ENCODE data around the gene RNF26.

RNF26 gene

DNA sequence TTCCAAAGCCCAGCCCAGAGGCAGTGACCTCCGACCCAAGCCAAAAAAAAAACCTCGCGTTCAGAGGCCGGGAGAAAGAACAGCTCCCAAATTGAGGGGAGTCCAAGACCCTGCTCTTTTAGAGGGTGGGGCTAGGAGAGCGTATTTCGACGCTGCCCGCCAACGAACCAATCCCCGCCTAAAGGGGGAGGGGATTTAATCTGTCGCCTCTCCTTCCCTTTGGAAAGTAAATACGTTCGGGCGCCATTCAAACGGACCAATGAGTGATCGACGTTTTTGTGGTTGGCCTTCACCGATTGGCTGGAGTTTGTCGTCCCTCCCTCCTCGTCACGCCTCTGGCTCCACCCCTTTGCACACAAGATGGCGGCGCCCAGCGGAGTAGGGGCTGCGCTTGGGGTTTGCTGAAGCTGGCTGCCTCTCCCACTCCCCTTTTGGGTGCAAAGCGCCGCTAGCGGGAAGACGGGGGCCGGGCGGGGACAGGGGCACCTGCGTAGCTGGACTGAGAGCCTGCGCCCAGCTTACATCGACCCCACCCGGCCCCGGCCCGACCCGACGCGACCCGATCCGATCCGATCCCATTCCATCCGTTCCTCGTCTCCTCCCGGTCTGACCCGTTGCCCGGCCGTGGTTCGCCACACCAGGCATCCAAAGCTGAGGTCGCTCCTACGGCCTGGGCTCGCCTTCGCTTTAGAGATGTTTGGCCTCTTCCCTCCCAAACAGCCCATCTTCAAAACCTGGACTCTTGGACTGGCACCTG, at the start of gene RNF26:
RNF26 (plus strand) TSS at position 354 of the 757 bp plus-strand sequence. CDS start 596 bp downstream, outside the sequence.
- peak; percentile 80 to 82 for DNase-seq (ENCODE audit: low read depth in 1 of 2, low spot score in 1 of 2)

GRCh38 chr11:119285431-119285830, 48.9 kb upstream of the RNF26 start:
- no peak for DNase-seq (ENCODE audit: low read depth in 1 of 2, low spot score in 1 of 2)

GRCh38 chr11:119288219-119288618, 46.1 kb upstream of the RNF26 start:
- DNase-seq (ENCODE audit: low read depth in 1 of 2, low spot score in 1 of 2): no peak

GRCh38 chr11:119290894-119291497, 43.3 kb upstream of the RNF26 start:
- no peak for DNase-seq (ENCODE audit: low read depth in 1 of 2, low spot score in 1 of 2)

GRCh38 chr11:119293461-119293860, 40.9 kb upstream of the RNF26 start:
- DNase-seq (ENCODE audit: low read depth in 1 of 2, low spot score in 1 of 2): no peak

DNA sequence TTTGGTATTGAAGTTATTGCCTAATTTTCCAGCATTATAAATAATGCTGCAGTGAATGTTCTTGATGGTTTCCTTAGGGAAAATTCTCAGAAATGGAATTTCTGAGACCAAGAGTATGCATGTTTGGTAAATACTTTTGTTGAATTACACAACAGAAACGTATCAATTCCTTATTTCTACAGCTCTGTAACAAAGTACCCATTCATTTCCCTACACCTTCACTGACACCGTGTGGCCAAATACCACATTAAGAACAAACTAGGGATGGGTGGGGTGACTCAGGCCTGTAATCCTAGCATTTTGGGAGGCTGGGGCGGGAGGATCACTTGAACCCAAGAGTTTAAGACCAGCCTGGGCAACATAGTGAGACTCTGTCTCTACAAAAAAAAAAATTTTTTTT, 39.1 kb upstream of the RNF26 start:
- DNase-seq (ENCODE audit: low read depth in 1 of 2, low spot score in 1 of 2): no peak

DNA sequence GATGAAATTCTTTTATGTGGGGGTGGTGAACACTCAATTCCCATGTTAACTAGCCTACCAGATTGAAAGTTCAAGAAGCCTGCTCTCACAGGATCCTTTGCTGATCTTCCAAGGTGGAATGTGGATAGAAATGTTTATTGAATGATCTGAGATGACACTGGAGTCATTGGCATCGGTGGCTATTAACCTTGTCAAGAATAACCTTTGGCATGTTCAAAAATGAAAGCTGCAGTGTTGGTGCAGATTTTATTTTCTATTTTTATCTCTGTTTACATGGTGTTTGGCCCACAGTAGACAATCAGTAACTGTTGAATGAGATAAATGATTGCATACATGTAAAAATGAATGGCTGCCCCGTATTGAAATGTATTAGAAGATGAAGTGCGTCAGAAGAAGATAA, 36.4 kb upstream of the RNF26 start:
- DNase-seq (ENCODE audit: low read depth in 1 of 2, low spot score in 1 of 2): no peak

- no peak for DNase-seq (ENCODE audit: low read depth in 1 of 2, low spot score in 1 of 2)
Measured at GRCh38 chr11:119298726-119299125, 35.6 kb upstream of the RNF26 start.

GRCh38 chr11:119299416-119299815, 34.9 kb upstream of the RNF26 start:
- DNase-seq (ENCODE audit: low read depth in 1 of 2, low spot score in 1 of 2): no peak

GRCh38 chr11:119300198-119300964, 33.9 kb upstream of the RNF26 start:
- no peak for DNase-seq (ENCODE audit: low read depth in 1 of 2, low spot score in 1 of 2)

GRCh38 chr11:119303227-119303718, 31.1 kb upstream of the RNF26 start:
- DNase-seq (ENCODE audit: low read depth in 1 of 2, low spot score in 1 of 2): no peak

DNA sequence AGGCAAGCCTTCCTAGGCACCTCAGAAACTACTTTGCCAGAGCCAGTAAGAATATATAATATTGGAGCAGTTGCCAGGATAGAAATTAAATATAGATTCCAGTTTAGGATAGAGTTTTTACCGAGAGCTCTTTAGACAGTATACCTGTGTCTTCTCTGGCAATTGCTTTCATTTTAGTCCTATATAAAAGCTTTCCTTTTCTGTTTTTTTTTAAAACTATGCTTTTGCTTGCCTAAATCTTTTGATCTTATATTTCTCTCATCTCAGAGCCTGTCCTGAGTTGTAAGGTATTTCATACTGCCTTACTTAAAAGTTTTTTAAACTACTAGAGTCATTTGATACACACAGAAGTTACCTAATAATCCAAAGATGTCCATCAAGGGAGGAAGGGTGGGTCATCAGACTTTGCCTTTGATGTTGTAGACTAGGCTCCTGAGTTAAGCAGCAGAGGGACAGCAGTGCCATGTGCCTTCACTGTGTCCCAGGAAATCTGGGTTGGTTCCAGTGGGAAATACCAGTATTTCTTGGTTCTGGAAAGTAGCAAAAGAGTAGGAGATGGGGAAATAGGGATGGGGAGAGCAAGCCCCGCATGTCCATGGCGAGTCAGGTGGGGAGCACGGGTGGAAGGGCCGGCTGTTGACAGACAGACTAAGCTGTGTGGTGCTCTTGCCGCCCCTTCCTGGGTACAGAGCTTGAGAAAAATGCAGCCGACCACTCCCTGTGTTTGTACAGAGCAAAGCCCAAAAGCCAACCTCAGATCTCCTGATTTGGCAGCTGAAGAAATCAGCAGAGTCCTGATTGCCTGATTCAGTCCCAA, 28.6 kb upstream of the RNF26 start:
- no peak for DNase-seq (ENCODE audit: low read depth in 1 of 2, low spot score in 1 of 2)

GRCh38 chr11:119306373-119306890, 27.9 kb upstream of the RNF26 start:
- no peak for DNase-seq (ENCODE audit: low read depth in 1 of 2, low spot score in 1 of 2)

DNA sequence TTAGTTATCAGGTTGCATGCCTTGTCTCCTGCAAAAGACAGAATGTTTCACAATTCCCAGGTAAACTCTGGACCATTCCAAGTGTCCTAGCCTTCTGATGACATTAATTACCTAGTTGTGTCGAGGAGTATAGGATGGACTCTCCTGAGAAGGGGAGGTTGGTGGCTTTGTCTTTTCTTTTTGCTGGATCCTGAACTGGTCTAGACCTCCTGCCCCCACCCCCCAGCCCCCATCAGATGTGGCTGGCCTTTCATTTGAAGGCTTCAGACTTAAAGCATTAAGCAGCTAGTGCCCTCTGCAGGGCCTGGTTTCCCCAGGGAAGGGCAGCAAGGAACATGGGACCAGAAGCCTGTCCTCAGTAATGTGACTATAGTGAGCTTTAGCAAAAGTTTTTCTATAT, 27.1 kb upstream of the RNF26 start:
- no peak for DNase-seq (ENCODE audit: low read depth in 1 of 2, low spot score in 1 of 2)

- DNase-seq (ENCODE audit: low read depth in 1 of 2, low spot score in 1 of 2): no peak
Measured at GRCh38 chr11:119307974-119308373, 26.4 kb upstream of the RNF26 start.

- no peak for DNase-seq (ENCODE audit: low read depth in 1 of 2, low spot score in 1 of 2)
Measured at GRCh38 chr11:119309411-119309810, 24.9 kb upstream of the RNF26 start.

DNA sequence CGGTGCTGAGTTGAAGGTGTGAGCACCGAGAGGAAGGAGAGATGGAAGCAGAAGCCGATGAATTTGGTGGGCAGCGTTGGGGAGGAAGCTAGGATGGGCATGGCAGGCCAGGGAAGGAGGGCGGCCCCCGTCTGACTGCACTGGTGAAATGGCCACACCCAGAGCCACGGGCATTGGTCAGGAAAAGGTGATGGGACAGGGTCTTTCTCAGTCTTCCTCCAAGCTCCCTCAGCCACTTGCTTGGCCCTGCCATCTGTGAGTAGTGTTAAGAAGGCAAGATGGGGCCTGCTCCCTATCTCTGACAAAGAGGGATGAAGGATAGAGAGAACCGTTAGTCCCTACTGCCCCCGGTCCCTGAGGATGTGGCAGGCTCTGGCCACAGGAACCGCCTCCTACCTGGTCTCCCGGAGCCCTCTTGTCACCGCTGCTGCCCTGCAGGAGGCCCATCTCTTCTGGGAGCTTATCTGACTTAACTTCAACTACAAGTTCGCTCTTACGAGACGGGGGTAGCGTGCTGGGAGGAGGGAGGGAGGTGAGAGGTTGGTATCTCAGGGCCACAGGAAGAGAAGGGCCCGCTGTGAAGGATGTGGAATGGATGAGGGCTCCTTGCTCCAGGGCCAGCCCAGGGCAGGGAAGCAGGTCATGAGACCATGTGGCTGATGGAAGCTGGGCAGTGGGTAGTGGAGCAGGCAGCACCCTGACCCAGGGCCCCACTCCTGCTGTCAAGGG, 24.2 kb upstream of the RNF26 start:
- DNase-seq (ENCODE audit: low read depth in 1 of 2, low spot score in 1 of 2): no peak

DNA sequence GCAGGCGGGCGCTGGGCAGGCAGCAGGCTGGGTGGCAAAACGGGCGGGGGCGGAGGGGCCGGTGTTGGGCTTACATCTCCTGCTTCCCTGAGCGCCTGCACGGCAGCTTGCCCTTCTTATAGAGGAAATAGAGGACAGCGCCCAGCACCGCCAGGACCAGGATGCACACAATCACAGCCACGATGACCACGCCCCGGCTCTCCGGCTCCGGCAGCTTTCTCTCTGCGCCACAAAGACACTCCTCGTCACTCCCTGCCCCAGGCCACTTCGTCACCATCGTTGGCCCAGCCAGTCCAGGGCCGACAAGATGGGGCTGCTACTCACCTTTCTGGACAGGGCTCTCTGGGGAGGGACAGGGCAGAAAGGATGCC, 23.7 kb upstream of the RNF26 start:
- DNase-seq (ENCODE audit: low read depth in 1 of 2, low spot score in 1 of 2): no peak

GRCh38 chr11:119314726-119315125, 19.6 kb upstream of the RNF26 start:
- no peak for DNase-seq (ENCODE audit: low read depth in 1 of 2, low spot score in 1 of 2)
